Measurements from ENCODE around the gene PIP4K2B. TPM values are rescaled to one million over a fixed set of nuclear protein-coding genes. Genes with fewer than 3 reads are reported as not detected.

Gene PIP4K2B
- total RNA-seq, 2 experiments from 2014 or later, result 30.1 to 33.4 TPM

DNA sequence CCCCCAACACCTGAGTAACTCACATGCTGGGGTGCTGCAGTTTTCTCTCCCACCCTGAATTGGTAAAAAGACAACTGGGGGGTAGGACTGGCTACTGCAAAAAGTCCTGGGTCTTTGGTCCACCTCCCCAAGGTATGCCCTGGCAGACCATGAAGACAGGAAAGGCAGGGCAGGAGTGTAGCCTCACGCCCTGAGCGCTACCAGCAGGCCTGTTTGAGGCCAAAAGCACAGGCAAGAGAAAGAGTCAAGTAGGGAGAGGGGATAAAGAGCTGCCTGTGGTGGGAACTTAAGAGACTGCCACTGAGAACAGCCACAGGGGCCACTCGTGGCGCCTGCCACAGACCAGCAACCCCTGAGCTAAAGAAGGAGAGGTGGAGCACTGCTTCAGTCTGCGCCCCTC, 33.0 kb downstream of the PIP4K2B start:
- intact Hi-C loops (cut with micrococcal nuclease), result no loop called here

DNA sequence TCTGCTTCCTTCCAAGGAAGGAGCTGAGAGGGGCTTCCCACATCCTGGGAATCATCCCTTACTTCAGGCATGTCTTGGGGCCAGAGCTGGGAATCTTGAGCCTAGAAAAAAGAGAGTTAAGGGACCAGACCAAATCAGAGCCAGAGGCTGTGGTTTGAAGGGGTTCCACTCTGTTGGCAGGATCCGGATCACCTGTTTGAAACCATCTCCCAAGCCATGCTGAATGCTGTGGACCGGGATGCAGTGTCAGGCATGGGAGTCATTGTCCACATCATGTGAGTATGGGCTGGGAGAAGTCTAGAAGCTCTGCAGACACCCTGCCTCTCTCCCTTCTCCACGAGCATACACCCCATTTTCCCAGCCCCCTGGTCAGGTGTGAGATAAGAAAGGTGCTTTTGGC, 37.1 kb downstream of the PIP4K2B start:
- Mint-ChIP-seq H3K27me3 (ENCODE audit: low read depth) (no peaks in the 10 kb centered on the region), H3K36me3 (ENCODE audit: low read depth) (peaks cover 48% of the 10 kb centered on the region), H3K9me3 (no peaks in the 10 kb centered on the region), H3K4me3 (no peak overlapping the region), H3K27ac (no peak overlapping the region), H3K4me1 (ENCODE audit: low read depth) (peaks cover 8% of the 10 kb centered on the region)
- intact Hi-C loops (cut with micrococcal nuclease), result no loop called here
- CTCF ChIA-PET, result interaction anchor here (0.6 to 1.6 kb wide), 3 partner anchors 36 to 221 kb away, joined by 3 to 5 read pairs (median 4); no protein-coding TSS in a partner anchor
- no peak for DNase-seq

More for the DNA sequence above, 33.0 kb downstream of the PIP4K2B start:
- CTCF ChIA-PET, result interaction anchor here (1.5 kb wide), 1 partner anchor 208 kb away, joined by 5 read pairs; no protein-coding TSS in a partner anchor
- peaks cover under 1% of the 10 kb centered on the region for H3K4me1 Mint-ChIP-seq (ENCODE audit: low read depth)
- H3K9me3 Mint-ChIP-seq, result no peaks in the 10 kb centered on the region
- no peaks in the 10 kb centered on the region for H3K27me3 Mint-ChIP-seq (ENCODE audit: low read depth)
- H3K4me3 Mint-ChIP-seq, result no peak overlapping the region
- peak overlapping the region; percentile 51 for H3K27ac Mint-ChIP-seq
- DNase-seq, result no peak
- H3K36me3 Mint-ChIP-seq (ENCODE audit: low read depth), result peaks cover 38% of the 10 kb centered on the region

DNA sequence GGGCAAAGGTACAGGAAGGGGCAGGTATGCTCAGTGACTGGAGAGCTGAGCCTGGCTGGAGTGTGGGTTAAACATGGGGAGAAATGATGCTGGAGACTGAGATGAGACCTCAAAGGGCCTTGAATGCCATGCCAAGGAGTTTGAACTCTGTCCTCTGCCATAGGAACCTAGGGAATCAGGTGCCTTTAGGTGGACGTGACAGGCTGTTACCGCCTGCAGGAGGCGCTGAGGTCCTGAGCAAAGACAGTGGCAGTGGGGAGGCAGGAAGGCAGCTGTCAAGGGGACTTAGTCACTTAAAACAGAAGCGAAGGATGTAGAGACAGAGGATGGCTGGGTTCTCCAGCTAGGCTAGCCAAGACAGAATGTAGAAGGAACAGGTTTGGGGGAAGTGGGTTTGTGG, 37.7 kb downstream of the PIP4K2B start:
- CTCF ChIA-PET, result interaction anchor here (0.6 to 1.6 kb wide), 4 partner anchors 36 to 315 kb away, joined by 3 to 5 read pairs (median 4); no protein-coding TSS in a partner anchor
- H3K27me3 Mint-ChIP-seq (ENCODE audit: low read depth), result no peaks in the 10 kb centered on the region

DNA sequence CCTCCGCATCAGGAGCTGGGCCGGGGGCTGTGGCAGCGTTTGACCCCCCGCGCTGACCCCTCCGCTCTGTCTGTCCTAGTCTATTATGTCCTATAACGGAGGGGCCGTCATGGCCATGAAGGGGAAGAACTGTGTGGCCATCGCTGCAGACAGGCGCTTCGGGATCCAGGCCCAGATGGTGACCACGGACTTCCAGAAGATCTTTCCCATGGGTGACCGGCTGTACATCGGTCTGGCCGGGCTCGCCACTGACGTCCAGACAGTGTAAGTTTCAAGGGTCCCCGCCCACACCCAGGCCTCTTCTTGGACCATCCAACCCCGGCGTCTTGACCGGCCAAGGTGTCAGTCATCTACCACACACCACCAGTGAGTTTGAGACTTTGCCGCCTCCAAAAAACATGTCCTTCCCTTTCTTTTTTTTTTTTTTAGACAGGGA, 46.3 kb downstream of the PIP4K2B start:
- Mint-ChIP-seq H3K27me3 (ENCODE audit: low read depth) (peaks cover 22% of the 10 kb centered on the region), H3K9me3 (no peaks in the 10 kb centered on the region), H3K36me3 (ENCODE audit: low read depth) (peaks cover 32% of the 10 kb centered on the region), H3K27ac (peak overlapping the region; percentile 95), H3K4me3 (peak overlapping the region; percentile 91), H3K4me1 (ENCODE audit: low read depth) (peaks cover 48% of the 10 kb centered on the region)
- no peak for DNase-seq
- CTCF ChIA-PET, result interaction anchor here (0.6 to 1.8 kb wide), 4 partner anchors 19 to 485 kb away, joined by 3 to 6 read pairs (median 4); no protein-coding TSS in a partner anchor
- intact Hi-C loops (cut with micrococcal nuclease), result loop anchor here (2.0 to 5.0 kb wide), 3 partner anchors 146 to 448 kb away; partner anchors contain the start of genes FBXO47, RPL19 and SRCIN1

More for the DNA sequence above, 37.7 kb downstream of the PIP4K2B start:
- no peak overlapping the region for H3K4me3 Mint-ChIP-seq
- H3K36me3 Mint-ChIP-seq (ENCODE audit: low read depth), result peaks cover 44% of the 10 kb centered on the region
- H3K4me1 Mint-ChIP-seq (ENCODE audit: low read depth), result peaks cover 8% of the 10 kb centered on the region
- intact Hi-C loops (cut with micrococcal nuclease), result no loop called here
- H3K9me3 Mint-ChIP-seq, result no peaks in the 10 kb centered on the region
- peak overlapping the region; percentile 65 for H3K27ac Mint-ChIP-seq
- peak; percentile 52 for DNase-seq

DNA sequence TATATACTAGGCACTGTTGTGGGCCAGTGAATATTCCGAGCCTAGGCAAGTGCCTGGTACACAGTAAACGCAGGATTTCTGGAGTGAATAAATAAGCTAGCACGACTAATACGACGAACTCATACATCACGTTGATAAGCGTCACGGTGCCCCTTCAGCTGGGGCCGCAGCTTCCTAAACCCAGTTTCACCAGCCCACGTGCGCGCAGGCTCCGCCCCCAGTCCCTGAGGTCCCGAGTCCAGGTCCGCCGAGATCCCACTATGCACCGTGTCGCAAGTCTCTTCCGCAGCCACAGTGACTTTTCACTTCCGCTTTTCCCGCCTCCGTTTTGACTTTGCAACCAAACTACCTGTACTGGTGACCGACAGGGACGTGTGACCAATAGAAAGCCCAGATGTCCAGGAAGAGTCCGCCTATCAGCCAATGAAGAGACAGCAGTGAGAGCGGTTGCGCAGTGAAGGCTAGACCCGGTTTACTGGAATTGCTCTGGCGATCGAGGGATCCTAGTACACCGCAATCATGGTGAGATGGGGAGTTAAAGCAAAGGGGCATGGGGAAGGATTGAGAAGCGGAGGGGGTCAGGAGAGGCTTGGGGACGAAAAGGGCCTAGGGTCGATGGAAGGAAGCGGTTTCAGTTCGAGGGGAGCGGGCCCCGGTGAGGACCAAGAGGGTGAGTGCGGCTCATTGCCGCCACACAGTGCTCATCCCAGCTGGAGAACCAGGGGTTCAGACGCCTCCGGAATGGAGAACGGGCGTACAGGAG, 46.9 kb downstream of the PIP4K2B start, which contains the start of gene PSMB3:
PSMB3 (plus strand) TSS at position 434 of the 763 bp plus-strand sequence; CDS start at position 520, 86 bp downstream.
- peaks cover 48% of the 10 kb centered on the region for H3K4me1 Mint-ChIP-seq (ENCODE audit: low read depth)
- H3K27me3 Mint-ChIP-seq (ENCODE audit: low read depth), result peaks cover 26% of the 10 kb centered on the region

DNA sequence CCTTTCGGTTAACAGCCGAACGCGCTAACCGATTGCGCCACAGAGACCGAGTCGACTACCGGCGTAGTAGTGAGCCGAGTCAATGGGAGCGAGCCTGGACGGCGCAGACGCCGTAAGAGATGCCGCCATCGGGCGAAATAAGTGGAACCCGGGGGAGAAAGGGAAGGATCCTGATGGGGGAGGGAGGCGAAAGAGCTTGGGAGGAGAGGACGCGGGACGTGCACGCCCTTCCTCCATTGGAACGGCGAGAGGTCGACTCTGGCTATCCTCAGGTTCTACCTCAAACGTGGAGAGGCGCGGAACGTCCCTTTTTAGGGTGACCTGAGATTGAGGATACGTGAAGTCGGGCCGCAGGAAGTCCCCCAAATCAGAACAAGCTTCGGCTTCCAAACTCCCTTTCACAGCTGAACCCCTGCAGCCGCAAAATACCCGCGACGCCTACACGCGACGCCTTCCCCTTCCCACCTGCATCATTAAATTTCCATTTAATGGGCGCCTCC, 47.5 kb downstream of the PIP4K2B start:
- CTCF ChIA-PET, result interaction anchor here (0.6 to 2.5 kb wide), 6 partner anchors 16 to 193 kb away, joined by 3 to 9 read pairs (median 4); partner anchors contain the start of gene EPOP
- Mint-ChIP-seq H3K4me1 (ENCODE audit: low read depth) (peaks cover 49% of the 10 kb centered on the region), H3K27me3 (ENCODE audit: low read depth) (peaks cover 27% of the 10 kb centered on the region), H3K36me3 (ENCODE audit: low read depth) (peaks cover 29% of the 10 kb centered on the region), H3K9me3 (no peaks in the 10 kb centered on the region), H3K4me3 (peak overlapping the region; percentile 91), H3K27ac (peak overlapping the region; percentile 95)
- intact Hi-C loops (cut with micrococcal nuclease), result loop anchor here (1.0 to 5.0 kb wide), 11 partner anchors 22 to 449 kb away; partner anchors contain the start of genes CISD3, FBXO47, PIP4K2B and RPL19
- DNase-seq, result peak; percentile 93

More for the DNA sequence above, 46.9 kb downstream of the PIP4K2B start, which contains the start of gene PSMB3:
- DNase-seq, result peak; percentile 99
- H3K36me3 Mint-ChIP-seq (ENCODE audit: low read depth), result peaks cover 29% of the 10 kb centered on the region
- intact Hi-C loops (cut with micrococcal nuclease), result loop anchor here (1.0 to 5.0 kb wide), 10 partner anchors 22 to 448 kb away; partner anchors contain the start of genes CISD3, FBXO47, PIP4K2B and RPL19
- CTCF ChIA-PET, result interaction anchor here (0.6 to 2.5 kb wide), 6 partner anchors 16 to 194 kb away, joined by 3 to 9 read pairs (median 4); partner anchors contain the start of gene EPOP
- H3K27ac Mint-ChIP-seq, result peak within 1 kb of the TSS; percentile 95
- no peaks in the 10 kb centered on the region for H3K9me3 Mint-ChIP-seq
- peak within 1 kb of the TSS; percentile 91 for H3K4me3 Mint-ChIP-seq

DNA sequence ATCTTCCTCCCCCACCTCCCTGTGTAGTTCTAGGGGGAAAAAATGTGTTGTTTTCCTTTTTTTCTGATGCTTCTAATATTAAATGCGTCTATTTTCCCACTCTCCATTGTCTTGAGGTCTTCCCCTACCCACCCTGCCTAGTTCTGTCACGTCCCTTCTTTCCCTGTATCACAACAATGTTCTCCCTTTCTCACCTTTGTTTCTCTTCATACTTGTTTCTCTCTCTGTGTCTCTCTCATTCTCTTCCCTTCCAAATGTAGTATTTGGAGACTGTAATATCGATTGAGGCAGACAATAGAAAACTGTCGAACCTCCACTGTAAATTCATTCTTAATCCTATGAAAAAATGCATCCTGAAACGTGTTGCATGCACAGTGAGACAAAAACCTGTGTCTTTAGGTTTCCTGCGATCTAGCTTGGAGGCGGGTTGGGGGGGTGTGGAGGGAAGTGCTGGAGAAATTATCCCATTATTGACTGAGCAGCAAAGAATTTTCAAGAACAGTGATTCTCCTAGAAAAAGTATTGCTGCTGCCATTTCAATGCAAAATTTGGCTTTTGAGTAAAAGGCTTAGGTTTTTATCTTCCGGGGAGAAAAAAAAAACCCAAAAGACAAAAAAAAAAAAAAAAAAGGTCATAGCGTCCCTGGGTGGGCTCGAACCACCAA, 48.1 kb downstream of the PIP4K2B start:
- Mint-ChIP-seq H3K9me3 (no peaks in the 10 kb centered on the region), H3K4me1 (ENCODE audit: low read depth) (peaks cover 52% of the 10 kb centered on the region), H3K36me3 (ENCODE audit: low read depth) (peaks cover 26% of the 10 kb centered on the region), H3K27ac (peak overlapping the region; percentile 95), H3K4me3 (peak overlapping the region; percentile 91), H3K27me3 (ENCODE audit: low read depth) (peaks cover 33% of the 10 kb centered on the region)
- CTCF ChIA-PET, result interaction anchor here (1.1 to 2.5 kb wide), 3 partner anchors 20 to 192 kb away, joined by 4 to 9 read pairs (median 6); partner anchors contain the start of gene EPOP
- intact Hi-C loops (cut with micrococcal nuclease), result loop anchor here (1.0 to 5.0 kb wide), 3 partner anchors 144 to 216 kb away; partner anchors contain the start of genes FBXO47 and SRCIN1
- no peak for DNase-seq

DNA sequence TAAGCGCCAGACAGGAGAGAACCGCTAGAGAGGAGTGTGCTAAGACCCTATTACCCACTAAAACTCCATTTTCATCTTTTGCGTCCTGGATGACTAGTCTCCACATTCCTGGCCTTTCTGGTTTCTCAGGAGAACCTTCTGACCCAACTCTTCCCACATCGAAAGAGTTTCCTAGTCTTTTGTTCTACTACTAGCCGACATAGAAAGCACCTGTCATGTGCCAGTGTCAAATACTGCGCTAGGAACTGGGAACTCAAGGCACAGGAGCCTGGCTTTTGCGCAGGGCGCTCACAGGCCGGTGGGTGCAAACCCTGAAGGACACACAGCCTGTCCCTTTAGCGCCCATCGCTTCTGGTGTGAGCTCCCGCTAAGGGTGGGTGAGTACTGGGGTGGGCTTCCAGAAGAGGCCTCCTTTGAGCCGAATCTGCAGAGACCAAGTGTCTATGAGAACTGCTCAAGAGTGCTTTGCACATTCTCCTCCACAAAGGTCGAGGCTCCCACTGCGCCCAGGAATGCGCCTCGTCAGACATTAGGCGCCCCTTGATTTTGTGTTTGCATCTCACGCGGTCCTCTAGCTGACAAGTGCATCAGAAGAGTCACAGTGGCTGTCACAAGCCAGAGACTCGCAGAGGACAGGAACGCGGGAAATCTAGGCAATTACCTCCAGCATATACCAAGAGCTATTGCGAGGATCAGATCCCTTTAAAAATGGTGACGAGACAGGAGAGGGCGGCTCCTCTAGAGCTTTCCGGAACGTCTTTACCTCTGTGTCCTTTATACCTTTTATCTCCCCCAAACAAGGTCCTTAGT, 48.8 kb downstream of the PIP4K2B start:
- Mint-ChIP-seq H3K4me3 (peak overlapping the region; percentile 91), H3K27ac (no peak overlapping the region), H3K27me3 (ENCODE audit: low read depth) (peaks cover 41% of the 10 kb centered on the region), H3K36me3 (ENCODE audit: low read depth) (peaks cover 20% of the 10 kb centered on the region), H3K4me1 (ENCODE audit: low read depth) (peaks cover 49% of the 10 kb centered on the region), H3K9me3 (no peaks in the 10 kb centered on the region)
- CTCF ChIA-PET, result interaction anchor here (1.1 to 2.5 kb wide), 2 partner anchors 19 to 75 kb away, joined by 4 to 9 read pairs; partner anchors contain the start of gene EPOP
- peak; percentile 31 for DNase-seq
- intact Hi-C loops (cut with micrococcal nuclease), result loop anchor here (1.0 to 5.0 kb wide), 3 partner anchors 143 to 217 kb away; partner anchors contain the start of genes FBXO47 and SRCIN1

DNA sequence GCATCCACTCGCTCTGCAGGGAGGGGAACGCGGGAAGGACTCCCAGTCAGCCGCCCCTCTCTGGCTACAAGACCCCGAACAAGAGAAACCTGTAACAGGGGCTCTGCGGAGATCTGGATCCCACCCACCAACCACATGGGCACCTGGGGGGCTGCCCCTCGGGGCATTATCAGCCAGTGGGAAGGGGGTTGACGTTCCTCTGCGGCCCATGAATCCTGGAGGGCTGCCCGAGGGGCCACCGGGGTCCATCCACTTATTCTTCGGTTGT, 49.4 kb downstream of the PIP4K2B start:
- peaks cover 49% of the 10 kb centered on the region for H3K4me1 Mint-ChIP-seq (ENCODE audit: low read depth)
- intact Hi-C loops (cut with micrococcal nuclease), result loop anchor here (5.0 kb wide), 2 partner anchors 143 to 217 kb away; partner anchors contain the start of genes FBXO47 and SRCIN1
- H3K27me3 Mint-ChIP-seq (ENCODE audit: low read depth), result peaks cover 42% of the 10 kb centered on the region
- no peak for DNase-seq
- no peaks in the 10 kb centered on the region for H3K9me3 Mint-ChIP-seq
- peaks cover 18% of the 10 kb centered on the region for H3K36me3 Mint-ChIP-seq (ENCODE audit: low read depth)
- peak overlapping the region; percentile 67 for H3K4me3 Mint-ChIP-seq
- CTCF ChIA-PET, result interaction anchor here (1.0 kb wide), 1 partner anchor 15 kb away, joined by 3 read pairs; no protein-coding TSS in a partner anchor
- H3K27ac Mint-ChIP-seq, result no peak overlapping the region

DNA sequence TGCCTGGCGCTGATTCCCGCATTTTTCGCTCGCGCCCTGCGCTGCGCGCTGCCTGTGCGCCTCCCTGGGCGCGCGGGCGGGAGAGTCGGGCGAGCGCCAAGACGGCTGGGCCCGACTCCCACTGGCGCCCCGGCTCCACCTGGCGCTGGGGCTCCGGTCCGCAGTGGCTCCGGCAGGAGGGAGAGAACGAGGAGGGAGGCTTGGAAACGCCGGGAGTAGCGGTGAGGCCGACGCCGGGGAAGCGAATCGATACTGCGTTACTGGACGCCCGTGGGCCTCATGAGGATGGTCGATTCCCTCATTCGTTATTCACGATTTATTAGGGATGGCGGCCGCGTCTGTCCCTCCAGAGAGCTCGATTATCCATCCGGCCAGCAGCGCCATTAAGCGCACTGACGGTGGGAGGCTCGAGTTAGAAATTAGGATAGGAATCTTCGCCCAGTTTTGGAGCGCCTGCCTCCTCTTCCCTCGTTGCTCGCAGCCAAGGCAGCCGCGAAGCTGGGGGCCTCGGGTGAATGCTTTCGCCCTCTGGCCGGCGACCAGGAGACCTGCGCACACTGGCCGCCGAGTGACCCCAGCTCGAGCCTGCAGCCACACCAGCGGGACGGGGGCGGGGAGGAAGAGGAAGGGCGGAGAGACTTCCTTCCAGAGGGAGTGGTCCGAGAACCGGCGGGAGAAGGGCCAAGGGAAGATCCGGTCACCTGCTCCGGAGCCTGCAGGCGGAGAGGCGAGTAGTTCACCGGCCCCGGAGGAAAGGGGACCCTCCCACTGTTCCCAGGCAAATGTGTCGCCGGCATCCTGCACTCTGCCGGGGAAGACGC, 49.9 kb downstream of the PIP4K2B start:
- Mint-ChIP-seq H3K9me3 (no peaks in the 10 kb centered on the region), H3K27me3 (ENCODE audit: low read depth) (peaks cover 48% of the 10 kb centered on the region), H3K4me1 (ENCODE audit: low read depth) (peaks cover 46% of the 10 kb centered on the region), H3K4me3 (peak overlapping the region; percentile 67), H3K36me3 (ENCODE audit: low read depth) (peaks cover 15% of the 10 kb centered on the region), H3K27ac (no peak overlapping the region)
- CTCF ChIA-PET, result interaction anchor here (1.0 kb wide), 1 partner anchor 15 kb away, joined by 3 read pairs; no protein-coding TSS in a partner anchor
- intact Hi-C loops (cut with micrococcal nuclease), result loop anchor here (5.0 kb wide), 3 partner anchors 142 to 242 kb away; partner anchors contain the start of genes FBXO47 and SRCIN1
- DNase-seq, result peak; percentile 20

Data from activated naive CD4-positive, alpha-beta T cell treated with anti-CD3 and anti-CD28 coated beads for 36 hours (primary cell).